ENCODE measurements around the gene NHLRC4. TPM values are rescaled to one million over a fixed set of nuclear protein-coding genes. Genes with fewer than 3 reads are reported as not detected.

Gene NHLRC4
- total and polyA plus RNA-seq, 2 of the 8 experiments (the other 6 are each of a cell fraction or from before 2014, with no cell fraction given), result 0.60 to 0.76 TPM

- Histone ChIP-seq H3K27ac (ENCODE audit: low read depth, low read length) (no peak overlapping the region), H3K4me1 (replicated peaks in 1 of 4; ENCODE audit: control insufficient read depth in 3 of 4, insufficient read depth in 4 of 4, low read length in 3 of 4) (peaks cover 0 to 21% (median 16%) of the 10 kb centered on the region in 4 experiments; a peak in 6 of 7 replicates), H3K4me3 (ENCODE audit: extremely low read depth in 1 of 4, insufficient read depth in 2 of 4, low read depth in 3 of 4, low read length in 4 of 4) (no peak overlapping the region), H2BK20ac (ENCODE audit: low read length) (no peak overlapping the region), H3K9ac (replicated peaks in 1 of 4; ENCODE audit: extremely low read depth in 1 of 4, low read depth in 3 of 4, low read length in 3 of 4) (no peak overlapping the region), H4K91ac (replicated peaks; ENCODE audit: insufficient read length, low read length) (peak overlapping the region; percentile 19), H3K23me2 (ENCODE audit: low read depth, low read length) (peaks cover 2% of the 10 kb centered on the region; the same call in 1 of the 2 replicates), H4K8ac (ENCODE audit: extremely low read depth, insufficient read depth, low read length) (peak overlapping the region; percentile 72), H3K18ac (ENCODE audit: extremely low read depth, low read length) (no peak overlapping the region), H3K14ac (ENCODE audit: insufficient read length) (no peak overlapping the region), H4K20me1 (replicated peaks in 1 of 2; ENCODE audit: control insufficient read depth in 1 of 2, insufficient read depth in 2 of 2, low read length in 2 of 2) (peaks cover 0 to 13% of the 10 kb centered on the region in 2 experiments), H3K9me3 (ENCODE audit: insufficient read depth in 2 of 2, low read depth in 1 of 2, low read length in 1 of 2) (no peaks in the 10 kb centered on the region), H3K79me1 (ENCODE audit: low read depth, low read length) (no peaks in the 10 kb centered on the region), H3K36me3 (ENCODE audit: control insufficient read depth in 2 of 4, insufficient read depth in 4 of 4, low read length in 3 of 4) (peaks cover 0 to 5% (median 0%) of the 10 kb centered on the region in 4 experiments; a peak in 1 of 8 replicates), H2BK12ac (ENCODE audit: low read depth, low read length) (no peak overlapping the region), H3K4ac (replicated peaks; ENCODE audit: insufficient read length, low read depth, low read length) (peak overlapping the region; percentile 33), H2BK5ac (ENCODE audit: low read depth, low read length) (no peak overlapping the region), H3K4me2 (ENCODE audit: insufficient read depth in 1 of 2, low read depth in 2 of 2, low read length in 2 of 2) (no peak overlapping the region), H2AK5ac (ENCODE audit: low read depth, low read length) (peak overlapping the region; percentile 21; the same call in 1 of the 2 replicates), H4K5ac (ENCODE audit: insufficient read length, low read depth, low read length) (no peak overlapping the region), H3K56ac (replicated peaks; ENCODE audit: insufficient read length, low read depth, low read length) (no peak overlapping the region), H3K27me3 (replicated peaks in 1 of 4; ENCODE audit: control insufficient read depth in 3 of 4, extremely low read depth in 1 of 4, insufficient read depth in 3 of 4, low read length in 3 of 4) (peaks cover 0 to 4% (median under 1%) of the 10 kb centered on the region in 4 experiments; a peak in 4 of 7 replicates), H2AFZ (ENCODE audit: low read length) (no peak overlapping the region), H3K23ac (ENCODE audit: insufficient read length) (no peak overlapping the region), H3K79me2 (ENCODE audit: control insufficient read depth in 1 of 2, insufficient read depth in 2 of 2, low read length in 2 of 2) (no peaks in the 10 kb centered on the region), H2BK120ac (replicated peaks; ENCODE audit: low read depth, low read length) (no peak overlapping the region), H2BK15ac (ENCODE audit: low read length) (no peak overlapping the region)
- ChIA-PET POLR2A (ENCODE audit: partially characterized antibody) (interaction anchor here (0.5 to 7.9 kb wide), 10 partner anchors 8 to 197 kb away, joined by 3 to 58 read pairs (median 4); partner anchors contain the start of genes NHLRC4, PIGQ, RAB40C and WDR90), CTCF (ENCODE audit: partially characterized antibody) (interaction anchor here (0.6 to 5.4 kb wide), 14 partner anchors 8 to 303 kb away, joined by 3 to 35 read pairs (median 6); partner anchors contain the start of gene WDR90)
- FAIRE-seq (no peak), DNase-seq (ENCODE audit: low read depth in 1 of 2, low spot score in 2 of 2) (no peak)
- 89% methylated on average over 23 of the region's 27 CpGs; no CpG with 5 or more reads in 1 of the 2 experiments for WGBS, 2 experiments (ENCODE audit: extremely low coverage in 1 of 2, insufficient coverage in 1 of 2, insufficient read length in 1 of 2, insufficient replicate concordance in 2 of 2, low coverage in 1 of 2, low lambda C conversion rate in 2 of 2, missing lambda C conversion rate in 1 of 2)
- TF ChIP-seq CHD1 (IDR thresholded peaks at IDR 0.05; ENCODE audit: low read depth, low read length) (no peak), EGR1 (IDR thresholded peaks at IDR 0.05; ENCODE audit: borderline replicate concordance, low read depth, low read length) (no peak), E2F6 (IDR thresholded peaks at IDR 0.05) (no peak), RXRA (IDR thresholded peaks at IDR 0.05; ENCODE audit: insufficient read depth, low read depth, low read length) (no peak), SIRT6 (IDR thresholded peaks at IDR 0.05; ENCODE audit: low read length) (no peak), KDM5A (IDR thresholded peaks at IDR 0.05; ENCODE audit: low read length) (no peak), POU5F1 (IDR thresholded peaks at IDR 0.05; ENCODE audit: low read depth, low read length) (no peak), KDM1A (IDR thresholded peaks at IDR 0.05; ENCODE audit: borderline replicate concordance, low read length) (no peak), MAFK (IDR thresholded peaks at IDR 0.05; ENCODE audit: low read depth, low read length) (no peak), EP300 (IDR thresholded peaks at IDR 0.05; ENCODE audit: borderline replicate concordance in 1 of 2, low read depth in 2 of 2, low read length in 2 of 2) (no peak), NRF1 (IDR thresholded peaks at IDR 0.05; ENCODE audit: low read depth, low read length) (no peak)
Measured at GRCh38 chr16:580141-580945, 13.5 kb downstream of the NHLRC4 start.

Data from H1 (cell line).